Dendritic cell treated with granulocyte-macrophage colony-stimulating factor and Interleukin-4, amounts not matched to agents 40 ng/mL and 50 ng/mL, for 4 days (primary cell): ENCODE measurements around the gene ARHGAP32.
"Not testable (repeated sequence)": the region's sequence is repeated elsewhere in the genome, so short reads cannot be mapped to it uniquely, and the experiment has no call there.

Experiments used
- H3K27ac Mint-ChIP-seq: one replicate; pipeline ENCODE4 v1.8.0; 2022; ENCODE audit warnings: mild to moderate bottlenecking, mixed read lengths
- H3K27me3 Mint-ChIP-seq: one replicate; pipeline ENCODE4 v1.8.0; 2022; ENCODE audit warnings: mild to moderate bottlenecking, mixed read lengths
- H3K36me3 Mint-ChIP-seq: one replicate; pipeline ENCODE4 v1.8.0; 2022; ENCODE audit warnings: low read depth, mixed read lengths
- H3K4me1 Mint-ChIP-seq: one replicate; pipeline ENCODE4 v1.8.0; 2022; ENCODE audit warnings: low read depth, mixed read lengths
- H3K4me3 Mint-ChIP-seq: one replicate; pipeline ENCODE4 v1.8.0; 2022; ENCODE audit warnings: mild to moderate bottlenecking, moderate library complexity, mixed read lengths
- H3K9me3 Mint-ChIP-seq: one replicate; pipeline ENCODE4 v1.8.0; 2022; ENCODE audit warnings: mixed read lengths
- intact Hi-C: fragments of 100-400 bp; cut with micrococcal nuclease; formaldehyde crosslinking; loops from one replicate; pipeline ENCODE4 v1.15.0; 2022

The ARHGAP32 gene

DNA sequence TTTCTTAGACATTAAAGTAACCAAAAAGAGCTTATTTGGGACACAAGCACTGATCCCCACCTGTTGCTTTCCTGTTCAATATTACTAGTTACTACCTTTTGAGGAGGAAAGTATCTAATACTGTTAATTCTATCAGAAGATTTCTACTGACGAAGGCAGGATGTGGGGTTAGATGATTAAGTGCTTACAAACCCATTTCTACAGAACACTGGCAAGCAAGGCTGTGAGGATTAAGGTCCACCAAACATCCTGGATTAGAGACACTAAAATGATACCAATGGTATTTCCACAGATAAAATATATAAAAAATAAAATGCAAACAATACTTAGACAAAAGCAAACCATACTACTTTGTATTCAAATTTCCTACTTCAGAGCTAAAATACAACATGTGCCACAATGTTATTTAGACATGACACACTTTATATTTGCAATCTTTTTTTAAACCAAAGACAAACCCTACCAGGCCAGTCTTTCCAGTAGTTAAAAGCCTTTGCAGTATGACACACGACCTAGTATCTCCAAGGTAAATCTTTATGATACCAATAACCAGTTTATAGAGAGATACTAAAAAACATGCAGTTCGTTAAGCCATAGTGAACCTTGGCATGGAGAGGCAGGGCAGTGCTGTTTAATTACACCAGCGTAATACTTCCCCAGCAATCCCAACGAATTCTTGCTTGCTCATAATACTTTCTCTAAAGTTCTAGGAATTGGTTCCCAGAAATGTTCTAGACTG lies 178.2 kb downstream of the ARHGAP32 start:
- peaks cover 7% of the 10 kb centered on the region for H3K9me3 Mint-ChIP-seq
- no peak overlapping the region for H3K27ac Mint-ChIP-seq
- H3K27me3 Mint-ChIP-seq: no peaks in the 10 kb centered on the region
- H3K4me1 Mint-ChIP-seq: no peaks in the 10 kb centered on the region
- intact Hi-C loops: no loop called here
- H3K36me3 Mint-ChIP-seq: no peaks in the 10 kb centered on the region
- no peak overlapping the region for H3K4me3 Mint-ChIP-seq

DNA sequence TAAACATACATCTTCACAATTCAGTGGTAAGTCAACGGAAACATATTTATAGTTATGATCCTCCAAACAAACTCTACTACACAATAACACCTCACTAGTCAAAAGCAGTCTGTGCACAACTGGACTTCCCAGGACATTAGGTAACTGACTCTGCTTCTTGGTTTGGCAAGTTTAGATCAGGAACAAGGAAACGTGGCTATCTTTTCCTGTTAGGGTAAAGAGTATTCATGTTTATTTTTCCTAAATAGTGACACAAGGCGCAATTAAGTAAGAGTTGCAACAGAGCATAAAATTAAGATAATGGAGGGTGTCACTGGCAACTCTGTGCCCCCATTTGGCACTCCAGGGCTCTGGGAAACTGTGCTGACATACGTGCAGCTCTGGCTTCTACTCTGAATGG lies 179.2 kb downstream of the ARHGAP32 start:
- intact Hi-C loops: no loop called here
- H3K27ac Mint-ChIP-seq: no peak overlapping the region
- H3K36me3 Mint-ChIP-seq: no peaks in the 10 kb centered on the region
- H3K27me3 Mint-ChIP-seq: no peaks in the 10 kb centered on the region
- no peaks in the 10 kb centered on the region for H3K4me1 Mint-ChIP-seq
- peaks cover 7% of the 10 kb centered on the region for H3K9me3 Mint-ChIP-seq
- no peak overlapping the region for H3K4me3 Mint-ChIP-seq

DNA sequence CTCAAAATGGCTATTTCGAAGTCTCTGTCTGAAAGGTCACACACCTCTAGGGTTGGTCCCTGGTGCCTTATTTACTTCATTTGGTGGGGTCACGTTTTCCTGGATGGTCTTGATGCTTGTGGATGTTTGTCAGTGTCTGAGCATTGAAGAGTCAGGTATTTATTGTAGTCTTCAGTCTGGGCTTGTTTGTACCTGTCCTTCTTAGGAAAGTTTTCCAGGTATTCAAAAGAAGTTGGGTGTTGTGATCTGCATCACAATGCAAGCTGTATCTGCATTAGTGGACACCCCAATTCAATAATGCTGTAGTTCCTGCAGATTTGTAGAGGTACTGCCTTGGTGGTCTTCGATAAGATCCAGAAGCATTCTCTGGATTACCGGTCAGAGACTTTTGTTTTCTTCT lies 186.0 kb downstream of the ARHGAP32 start:
- H3K9me3 Mint-ChIP-seq: peaks cover 53% of the 10 kb centered on the region

DNA sequence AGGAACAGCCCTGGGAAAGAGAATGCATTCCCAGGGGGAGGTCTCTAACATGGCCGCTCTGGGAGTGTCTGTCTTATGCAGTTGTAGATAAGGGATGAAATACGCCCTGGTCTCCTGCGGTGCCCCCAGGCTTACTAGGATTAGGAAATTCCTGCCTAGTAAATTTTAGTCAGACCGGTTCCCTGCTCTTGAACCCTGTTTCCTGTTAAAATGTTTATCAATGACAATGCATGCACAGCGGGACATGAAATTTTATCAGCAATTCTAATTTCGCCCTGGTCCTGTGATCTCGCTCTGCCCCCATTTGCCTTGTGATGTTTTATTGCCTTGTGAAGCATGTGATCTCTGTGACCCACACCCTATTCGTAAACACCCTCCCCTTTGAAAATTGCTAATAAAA lies 193.0 kb downstream of the ARHGAP32 start:
- H3K36me3 Mint-ChIP-seq, H3K27ac Mint-ChIP-seq, H3K27me3 Mint-ChIP-seq, H3K4me1 Mint-ChIP-seq, H3K4me3 Mint-ChIP-seq, intact Hi-C loops: not testable (repeated sequence)
- H3K9me3 Mint-ChIP-seq: peaks cover 58% of the 10 kb centered on the region

More for the DNA sequence above, 186.0 kb downstream of the ARHGAP32 start:
- no peaks in the 10 kb centered on the region for H3K4me1 Mint-ChIP-seq
- intact Hi-C loops: no loop called here
- no peaks in the 10 kb centered on the region for H3K27me3 Mint-ChIP-seq
- H3K4me3 Mint-ChIP-seq: no peak overlapping the region
- H3K27ac Mint-ChIP-seq: no peak overlapping the region
- H3K36me3 Mint-ChIP-seq: no peaks in the 10 kb centered on the region

DNA sequence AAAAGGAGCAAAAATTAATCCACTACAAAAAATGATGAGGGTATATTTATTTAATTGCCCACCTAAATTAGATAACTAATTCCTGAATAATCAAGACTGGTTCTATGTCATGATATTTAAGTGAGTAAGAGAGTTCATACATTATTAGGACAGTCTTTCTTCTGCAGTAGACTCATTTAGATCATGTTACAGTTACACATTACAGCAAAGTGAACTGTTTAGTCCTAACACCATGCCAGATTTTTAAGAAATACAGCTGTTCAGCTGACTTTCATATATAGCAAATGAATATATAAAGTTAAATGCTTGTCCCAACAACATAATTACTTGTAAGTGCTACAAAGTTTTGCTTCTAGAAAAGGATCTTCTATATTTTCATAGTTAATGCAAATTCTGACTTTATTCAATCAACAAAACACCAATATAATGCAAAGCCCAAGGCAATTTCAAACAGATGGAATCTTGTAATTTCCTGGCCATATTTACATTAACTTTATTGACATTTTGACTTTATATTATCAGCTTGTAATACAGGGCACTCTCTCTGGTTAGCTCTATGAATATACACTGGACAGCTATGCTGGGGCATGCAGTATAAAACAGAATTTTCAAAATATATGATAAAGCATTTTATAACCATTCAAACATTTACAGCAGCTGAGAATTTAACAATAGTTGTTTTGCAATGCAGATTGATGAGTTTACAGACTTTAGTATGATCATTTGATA lies 203.7 kb downstream of the ARHGAP32 start:
- H3K36me3 Mint-ChIP-seq: peaks cover 7% of the 10 kb centered on the region
- no peak overlapping the region for H3K4me3 Mint-ChIP-seq
- intact Hi-C loops: no loop called here

DNA sequence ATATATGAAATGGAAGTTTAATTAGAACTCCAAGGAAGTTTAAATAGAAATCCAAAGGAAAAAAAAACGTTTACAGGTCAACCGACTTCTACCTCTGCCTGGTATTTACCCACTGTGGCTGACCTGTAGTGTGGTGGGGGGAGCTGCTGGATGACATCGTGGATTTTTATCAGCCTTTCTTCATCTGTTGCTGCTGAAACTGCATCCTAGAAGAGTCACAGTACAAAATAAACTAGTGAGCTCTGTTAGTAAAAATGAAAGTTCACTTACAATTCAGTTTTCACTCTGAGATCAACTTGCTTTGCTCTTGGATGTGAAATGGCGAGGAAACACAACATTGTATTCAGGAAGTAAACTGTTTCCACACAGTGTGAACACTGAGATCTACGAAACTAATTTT lies 206.2 kb downstream of the ARHGAP32 start:
- H3K4me3 Mint-ChIP-seq: no peak overlapping the region
- peaks cover 7% of the 10 kb centered on the region for H3K36me3 Mint-ChIP-seq
- intact Hi-C loops: no loop called here
- no peak overlapping the region for H3K27ac Mint-ChIP-seq
- H3K27me3 Mint-ChIP-seq: no peaks in the 10 kb centered on the region
- no peaks in the 10 kb centered on the region for H3K4me1 Mint-ChIP-seq
- H3K9me3 Mint-ChIP-seq: no peaks in the 10 kb centered on the region

More for the DNA sequence above, 203.7 kb downstream of the ARHGAP32 start:
- H3K27ac Mint-ChIP-seq: no peak overlapping the region
- H3K4me1 Mint-ChIP-seq: no peaks in the 10 kb centered on the region
- no peaks in the 10 kb centered on the region for H3K27me3 Mint-ChIP-seq
- H3K9me3 Mint-ChIP-seq: no peaks in the 10 kb centered on the region

DNA sequence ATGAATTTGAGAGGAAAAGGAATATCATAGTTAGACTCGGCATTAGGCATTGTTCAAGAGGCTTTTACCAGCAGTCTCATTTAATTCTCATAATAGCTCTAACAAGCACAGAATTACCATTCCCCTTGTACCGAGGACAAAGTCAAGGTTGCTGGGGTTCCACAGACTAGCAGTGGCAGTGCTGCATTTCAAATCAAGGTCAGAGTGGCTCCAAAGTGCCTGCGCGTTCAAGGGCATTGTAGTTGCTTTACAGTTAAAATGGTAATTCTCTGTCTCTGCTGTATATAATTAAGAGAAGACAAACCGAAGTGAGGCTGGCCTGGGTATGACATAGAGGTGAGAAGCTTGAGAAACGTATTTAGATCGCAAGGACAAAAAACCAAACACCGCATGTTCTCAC lies 209.1 kb downstream of the ARHGAP32 start:
- Mint-ChIP-seq H3K27ac (no peak overlapping the region), H3K9me3 (no peaks in the 10 kb centered on the region), H3K4me3 (no peak overlapping the region), H3K4me1 (no peaks in the 10 kb centered on the region), H3K36me3 (peaks cover 7% of the 10 kb centered on the region), H3K27me3 (no peaks in the 10 kb centered on the region)
- intact Hi-C loops: no loop called here

DNA sequence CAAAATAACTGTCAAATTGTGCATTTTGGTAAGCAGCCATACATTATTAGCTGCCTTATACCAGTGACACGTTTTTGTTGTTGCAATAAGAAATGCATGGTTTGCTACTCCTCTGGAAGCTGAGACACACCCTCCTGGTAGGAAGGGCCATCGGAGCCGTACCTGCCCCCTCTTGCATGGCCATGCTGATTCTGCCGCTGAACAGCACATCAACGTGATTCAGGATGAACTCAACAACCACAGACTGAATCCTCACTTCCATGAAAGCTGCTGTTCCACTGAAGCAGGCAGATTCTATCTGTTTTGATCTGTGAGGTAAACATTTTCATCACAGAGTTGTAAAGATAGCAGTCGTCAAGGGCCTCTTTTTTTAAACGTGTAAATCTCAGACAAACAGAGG lies 210.9 kb downstream of the ARHGAP32 start:
- Mint-ChIP-seq H3K27ac (no peak overlapping the region), H3K4me1 (no peaks in the 10 kb centered on the region), H3K27me3 (no peaks in the 10 kb centered on the region), H3K9me3 (no peaks in the 10 kb centered on the region), H3K36me3 (peaks cover 14% of the 10 kb centered on the region), H3K4me3 (no peak overlapping the region)
- intact Hi-C loops: no loop called here

DNA sequence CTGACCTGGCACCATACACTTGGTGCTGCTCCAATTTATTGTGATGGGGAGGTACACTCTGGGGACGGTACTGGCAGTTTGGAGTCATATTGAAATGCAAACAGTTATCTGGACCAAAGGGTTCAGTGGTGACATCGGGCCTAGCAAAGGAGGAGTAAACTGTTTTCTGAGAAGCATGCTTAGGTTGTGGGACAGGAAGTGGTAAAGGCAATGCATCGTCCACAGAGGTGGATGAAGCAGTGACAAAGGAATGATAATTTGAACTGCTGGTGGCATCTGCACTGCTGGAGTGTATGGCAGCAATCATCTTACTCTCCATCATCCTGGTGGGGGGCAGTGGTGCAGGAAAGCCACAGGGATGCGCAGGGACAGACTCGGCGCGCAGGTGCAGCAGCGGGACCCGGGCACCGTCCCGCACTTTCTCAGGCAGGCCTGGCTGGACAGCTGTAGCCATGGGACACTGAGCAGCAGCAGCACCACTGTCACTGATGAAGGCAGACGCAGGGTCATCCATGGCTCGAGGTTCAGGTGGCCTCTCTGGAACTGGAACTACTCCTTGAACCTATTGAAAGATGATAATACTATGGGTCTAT lies 221.4 kb downstream of the ARHGAP32 start:
- intact Hi-C loops: no loop called here
- no peak overlapping the region for H3K4me3 Mint-ChIP-seq
- no peaks in the 10 kb centered on the region for H3K27me3 Mint-ChIP-seq
- H3K36me3 Mint-ChIP-seq: peaks cover 21% of the 10 kb centered on the region
- H3K4me1 Mint-ChIP-seq: no peaks in the 10 kb centered on the region
- H3K27ac Mint-ChIP-seq: no peak overlapping the region
- H3K9me3 Mint-ChIP-seq: no peaks in the 10 kb centered on the region

DNA sequence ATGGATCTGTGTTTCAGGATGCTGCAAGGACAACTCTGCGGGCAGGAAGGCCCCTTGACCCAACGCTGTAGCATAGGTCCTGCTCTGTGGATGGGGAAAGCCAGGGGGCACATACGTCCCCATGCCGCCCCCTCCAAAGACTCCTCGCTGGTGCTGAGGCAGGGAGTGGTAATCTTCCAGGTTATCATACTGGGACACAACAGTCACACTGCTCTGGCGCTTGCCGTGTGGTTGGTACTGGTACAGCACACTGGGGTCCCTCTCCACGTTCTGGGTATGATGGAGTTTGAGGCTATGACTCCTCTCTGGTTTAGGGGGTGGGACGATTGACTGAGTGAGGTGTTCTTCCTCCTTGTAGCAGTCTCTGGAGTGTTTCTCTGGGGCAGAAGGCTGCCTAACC lies 223.2 kb downstream of the ARHGAP32 start:
- no peaks in the 10 kb centered on the region for H3K9me3 Mint-ChIP-seq
- H3K4me1 Mint-ChIP-seq: no peaks in the 10 kb centered on the region
- intact Hi-C loops: no loop called here
- H3K27ac Mint-ChIP-seq: no peak overlapping the region
- peaks cover 21% of the 10 kb centered on the region for H3K36me3 Mint-ChIP-seq
- no peak overlapping the region for H3K4me3 Mint-ChIP-seq
- no peaks in the 10 kb centered on the region for H3K27me3 Mint-ChIP-seq

DNA sequence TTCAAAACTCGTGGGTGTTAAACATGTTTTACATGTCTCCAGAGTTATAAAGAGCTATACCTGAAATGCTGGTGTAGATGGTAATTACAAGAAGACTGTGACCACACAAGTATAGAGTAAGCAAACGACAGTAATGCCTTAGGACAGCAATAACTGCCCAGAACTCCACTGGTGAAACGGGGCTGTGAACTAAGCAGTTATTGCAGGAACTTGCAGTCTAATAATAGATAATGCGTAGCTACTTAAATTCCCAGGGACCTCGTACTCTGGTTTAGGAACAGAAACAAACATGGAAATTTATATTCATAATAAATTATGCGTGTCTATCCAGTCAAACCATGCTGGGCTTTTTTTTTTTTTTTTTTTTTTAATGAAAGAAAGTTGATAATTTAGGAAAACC lies 224.5 kb downstream of the ARHGAP32 start:
- Mint-ChIP-seq H3K27me3 (no peaks in the 10 kb centered on the region), H3K4me3 (no peak overlapping the region), H3K36me3 (peaks cover 20% of the 10 kb centered on the region), H3K27ac (no peak overlapping the region), H3K9me3 (no peaks in the 10 kb centered on the region), H3K4me1 (no peaks in the 10 kb centered on the region)
- intact Hi-C loops: no loop called here

DNA sequence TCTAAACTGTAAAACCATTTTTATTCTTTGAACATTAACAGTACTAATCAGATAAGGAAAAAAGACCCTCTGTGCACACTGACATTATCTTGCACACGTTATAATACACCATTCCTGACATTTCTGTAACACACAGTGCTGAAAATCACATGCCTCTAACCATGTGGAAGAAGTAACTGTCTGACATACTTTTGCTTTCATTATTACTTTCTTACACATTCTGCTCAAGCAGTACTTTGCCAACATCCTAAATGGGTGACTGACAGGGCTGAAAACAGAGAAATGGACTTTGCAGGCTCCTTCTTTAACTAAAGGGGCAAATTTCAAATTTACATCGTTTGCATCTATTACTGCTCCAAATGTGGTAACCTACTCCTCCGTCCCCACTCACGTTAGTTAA lies 226.6 kb downstream of the ARHGAP32 start:
- intact Hi-C loops: no loop called here
- Mint-ChIP-seq H3K27ac (no peak overlapping the region), H3K9me3 (no peaks in the 10 kb centered on the region), H3K36me3 (peaks cover 10% of the 10 kb centered on the region), H3K4me3 (no peak overlapping the region), H3K4me1 (no peaks in the 10 kb centered on the region), H3K27me3 (no peaks in the 10 kb centered on the region)

DNA sequence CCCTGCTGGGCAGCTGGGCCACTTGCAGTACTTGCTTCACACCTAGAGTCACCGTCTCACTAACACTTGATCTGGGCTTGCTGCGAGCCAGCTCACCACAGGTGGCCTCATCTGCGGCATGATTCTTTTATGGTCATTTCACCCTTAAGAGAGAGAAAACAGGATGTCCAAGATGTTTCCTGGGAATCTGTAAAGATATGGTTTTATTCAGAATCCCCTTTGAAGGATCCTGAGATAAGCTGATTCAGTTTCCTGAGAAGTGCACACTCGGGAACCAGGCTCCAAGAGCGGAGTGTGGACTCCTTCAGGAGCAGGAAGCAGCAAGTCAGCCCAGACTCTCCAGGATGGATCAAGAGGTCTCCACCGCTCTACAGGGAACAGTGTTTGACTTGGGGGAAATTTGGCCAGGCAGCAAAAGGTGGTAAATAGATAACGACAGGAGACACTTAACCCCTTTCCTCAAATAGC lies 227.6 kb downstream of the ARHGAP32 start:
- Mint-ChIP-seq H3K9me3 (no peaks in the 10 kb centered on the region), H3K36me3 (peaks cover under 1% of the 10 kb centered on the region), H3K4me3 (no peak overlapping the region), H3K27ac (no peak overlapping the region), H3K4me1 (no peaks in the 10 kb centered on the region), H3K27me3 (no peaks in the 10 kb centered on the region)
- intact Hi-C loops: no loop called here

DNA sequence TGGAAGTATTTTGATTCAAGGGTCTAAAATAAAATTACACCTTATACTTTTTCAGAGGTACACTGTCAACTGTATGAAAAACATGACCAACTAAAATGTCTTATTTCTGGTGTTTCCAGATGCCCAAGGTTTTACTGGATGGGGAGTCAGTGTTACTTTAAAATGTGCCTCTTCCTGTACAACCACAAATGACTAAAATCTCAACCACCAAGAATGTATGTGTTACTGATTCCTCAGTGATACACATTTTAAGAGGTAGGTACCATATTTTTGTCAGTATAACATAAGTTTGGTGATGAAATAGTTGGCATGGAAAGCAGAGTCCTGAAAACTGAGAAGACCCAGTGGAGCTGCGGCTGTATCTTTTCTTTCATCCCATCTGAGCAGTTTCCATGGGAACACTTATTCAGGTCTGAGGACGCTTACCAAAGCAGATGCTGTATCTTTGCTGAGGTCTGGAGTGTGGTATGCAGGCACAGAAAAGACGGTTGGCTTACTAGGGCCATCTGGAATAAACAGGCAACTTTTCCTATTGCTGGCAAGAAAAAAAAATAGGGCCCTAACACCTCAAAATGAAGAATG lies 228.3 kb downstream of the ARHGAP32 start:
- Mint-ChIP-seq H3K36me3 (no peaks in the 10 kb centered on the region), H3K4me1 (no peaks in the 10 kb centered on the region), H3K27me3 (no peaks in the 10 kb centered on the region), H3K27ac (no peak overlapping the region), H3K9me3 (no peaks in the 10 kb centered on the region), H3K4me3 (no peak overlapping the region)
- intact Hi-C loops: no loop called here
